Spleen (tissue), 7 donors: Measurements from ENCODE around the gene VAV2.

Experiments
- CTCF ChIP-seq, 11 experiments: fragments of 200-600 bp in 7 of 11; fragments of 450-650 bp in 4 of 11; sonication (generic) in 4 of 11; IDR thresholded peaks in 8 of 11; conservative IDR thresholded peaks in 3 of 11; 1 replicate in 7 of 11; 2 replicates in 4 of 11; pipeline versions ENCODE4 v1.4.0 to v1.8.0; 2016 to 2021; ENCODE audit warnings: antibody characterized with exemption in 11 of 11, inconsistent platforms in 4 of 11, mild to moderate bottlenecking in 1 of 11
- POLR2A ChIP-seq, 3 donors: fragments of 450-650 bp; IDR thresholded peaks; one replicate each; pipeline ENCODE4 v1.5.1; 2017; ENCODE audit warnings: antibody characterized with exemption in 3 of 3, mild to moderate bottlenecking in 1 of 3
- POLR2AphosphoS5 ChIP-seq, 3 donors: sonication (generic); formaldehyde crosslinking; IDR thresholded peaks; one replicate each; pipeline ENCODE4 v1.5.1; 2017; ENCODE audit warnings: antibody characterized with exemption in 3 of 3
- donor health status: DM: no; HTN: no; CAD: no; lungs with moderate emphysema.
- donor health status: DM: no; HTN: no; CAD: no.
- donor health status: DM: no; HTN: no; CAD: no.

- TF ChIP-seq CTCF (IDR thresholded peaks at IDR 0.05 in 8 of 11, conservative IDR thresholded peaks at IDR 0.05 in 3 of 11), result no peak
- no peak for TF ChIP-seq POLR2A (IDR thresholded peaks at IDR 0.05)
- no peak for TF ChIP-seq POLR2AphosphoS5 (IDR thresholded peaks at IDR 0.05)
Measured at GRCh38 chr9:133967024-133967741, 24.9 kb downstream of the VAV2 start.
